NCI-H2171 treated with DMSO at 0.1 percent for 48 hours (cell line): Measurements from ENCODE around the gene KIR2DL3.
"Not testable (repeated sequence)": the region's sequence is repeated elsewhere in the genome, so short reads cannot be mapped to it uniquely, and the experiment has no call there.

Experiments used
- DNase-seq: peaks from one replicate; lab custom pipeline; 2025; lab: John Stamatoyannopoulos, UW

KIR2DL3 gene

DNA sequence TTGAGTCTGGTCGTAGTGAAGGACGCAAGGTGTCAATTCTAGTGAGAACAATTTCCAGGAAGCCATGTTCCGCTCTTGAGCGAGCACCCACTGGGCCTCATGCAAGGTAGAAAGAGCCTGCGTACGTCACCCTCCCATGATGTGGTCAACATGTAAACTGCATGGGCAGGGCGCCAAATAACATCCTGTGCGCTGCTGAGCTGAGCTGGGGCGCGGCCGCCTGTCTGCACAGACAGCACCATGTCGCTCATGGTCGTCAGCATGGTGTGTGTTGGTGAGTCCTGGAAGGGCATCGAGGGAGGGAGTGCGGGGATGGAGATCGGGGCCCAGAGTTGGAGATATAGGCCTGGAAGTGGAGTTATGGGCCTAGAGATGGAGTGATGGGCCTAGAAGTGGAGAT, at the start of gene KIR2DL3:
KIR2DL3 (plus strand) TSS at position 208 of the 400 bp plus-strand sequence; CDS start at position 241, 33 bp downstream.
- not testable (repeated sequence) for DNase-seq

DNA sequence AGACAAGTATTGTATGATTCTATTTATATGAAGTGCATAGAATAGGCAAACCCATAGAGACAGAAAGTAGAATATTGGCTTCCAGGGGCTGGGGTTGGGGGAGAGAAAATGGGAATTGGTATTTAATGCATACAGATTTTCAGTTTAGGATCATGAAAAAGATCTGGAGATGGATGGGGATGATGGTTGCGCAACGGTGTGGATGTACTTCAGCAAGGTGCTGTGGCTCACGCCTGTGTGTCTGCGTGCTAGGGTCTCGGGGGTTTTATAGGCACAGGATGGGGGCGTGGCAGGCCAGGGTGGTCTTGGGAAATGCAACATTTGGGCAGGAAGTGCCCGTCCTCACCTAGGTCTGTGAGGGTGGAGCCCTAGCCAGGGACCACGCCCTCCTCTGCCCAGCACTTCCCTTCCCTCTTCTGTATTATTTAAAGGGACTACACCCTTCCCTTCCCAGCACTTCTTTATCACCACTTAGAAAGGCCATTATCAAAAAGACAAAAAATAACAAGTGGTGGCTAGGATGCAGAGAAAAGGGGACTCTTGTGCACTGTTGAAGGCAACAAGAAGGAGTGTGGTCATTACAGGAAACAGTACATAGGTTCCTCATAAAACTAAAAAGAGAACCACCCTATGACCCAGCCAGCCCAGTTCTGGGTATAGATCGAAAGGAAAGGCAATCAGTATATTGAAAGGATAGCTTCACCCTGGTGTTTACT, 46.6 kb upstream of the KIR2DL3 start:
- DNase-seq, result no peak

DNA sequence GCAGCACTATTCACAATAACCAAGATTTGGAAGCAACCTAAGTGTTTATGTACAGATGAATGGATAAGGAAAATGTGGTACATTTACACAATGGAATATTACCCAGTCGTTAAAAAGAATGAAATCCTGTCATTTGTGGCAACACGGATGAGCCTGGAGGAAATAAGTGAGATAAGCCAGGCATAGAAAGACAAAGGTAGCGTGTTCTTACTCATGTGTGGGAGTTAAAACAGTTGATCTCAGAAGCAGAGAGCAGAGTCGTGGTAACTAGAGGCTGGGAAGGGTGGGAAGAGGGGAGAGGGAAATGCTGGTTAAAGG, 46.1 kb upstream of the KIR2DL3 start:
- DNase-seq, result no peak

DNA sequence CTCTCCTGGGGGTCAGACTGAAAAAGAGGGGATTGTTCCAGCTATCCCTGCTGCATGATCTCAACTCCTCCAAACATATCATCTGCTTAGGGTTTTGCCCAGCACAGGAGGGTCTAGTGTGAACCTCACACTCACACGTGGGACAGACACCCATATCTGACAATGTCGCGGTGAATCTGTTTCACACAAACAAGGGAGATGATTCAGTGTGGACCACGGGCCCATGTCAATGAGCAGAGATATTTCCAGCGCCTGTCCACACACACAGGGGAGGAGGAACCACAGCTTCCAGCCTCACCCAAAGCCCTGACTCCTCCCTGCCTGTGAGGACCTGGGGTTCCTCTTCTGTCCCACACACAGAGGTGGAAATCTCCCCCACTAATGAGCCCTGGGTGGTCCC, 43.7 kb upstream of the KIR2DL3 start:
- no peak for DNase-seq

DNA sequence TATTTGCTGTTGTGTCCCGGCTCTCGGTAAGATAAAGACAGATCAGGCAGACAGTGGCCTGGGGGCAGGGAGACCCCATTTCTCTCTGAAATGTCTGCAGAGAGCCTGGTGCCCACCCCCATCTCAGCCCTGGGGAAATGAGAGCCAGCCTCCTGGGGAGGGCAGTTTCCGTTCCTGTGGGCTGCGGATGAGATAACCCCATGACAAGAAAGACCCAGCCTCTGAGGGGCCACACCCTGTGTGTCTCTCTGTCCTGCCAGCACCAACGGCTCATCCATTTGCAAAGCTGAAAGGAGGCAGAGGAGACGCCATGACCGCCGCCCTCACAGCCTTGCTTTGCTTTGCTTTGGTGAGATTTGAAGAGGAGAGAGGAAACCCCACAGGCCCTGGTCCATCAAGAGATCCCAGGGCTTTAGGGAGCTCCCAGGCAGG, 42.2 kb upstream of the KIR2DL3 start:
- no peak for DNase-seq

DNA sequence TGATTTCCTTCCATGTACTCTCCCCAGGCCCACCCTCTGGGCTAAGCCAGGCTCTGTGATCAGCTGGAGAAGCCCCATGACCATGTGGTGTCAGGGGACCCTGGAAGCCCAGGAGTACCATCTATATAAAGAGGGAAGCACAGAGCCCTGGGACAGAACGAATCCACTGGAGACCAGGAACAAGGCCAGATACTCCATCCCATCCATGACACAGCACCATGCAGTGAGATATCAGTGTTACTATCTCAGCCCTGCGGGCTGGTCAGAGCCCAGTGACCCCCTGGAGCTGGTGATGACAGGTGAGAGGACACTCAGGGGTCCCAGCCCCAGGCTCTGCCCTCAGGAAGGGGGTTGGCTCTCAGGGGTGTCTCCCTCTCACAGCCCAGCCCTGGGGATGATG, 41.5 kb upstream of the KIR2DL3 start:
- no peak for DNase-seq

DNA sequence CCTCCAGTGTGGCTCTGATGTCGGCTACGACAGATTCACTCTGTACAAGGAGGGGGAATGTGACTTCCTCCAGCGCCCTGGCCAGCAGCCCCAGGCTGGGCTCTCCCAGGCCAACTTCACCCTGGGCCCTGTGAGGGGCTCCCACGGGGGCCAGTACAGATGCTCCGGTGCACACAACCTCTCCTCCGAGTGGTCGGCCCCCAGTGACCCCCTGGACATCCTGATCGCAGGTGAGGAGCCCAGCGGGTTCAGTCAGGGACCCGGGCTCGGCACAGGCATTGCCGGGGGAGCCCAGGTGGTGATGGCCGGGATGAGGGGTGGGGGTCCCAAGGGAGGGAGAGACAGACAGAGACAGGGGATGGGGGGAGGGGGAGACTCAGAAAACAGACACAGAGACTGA, 40.6 kb upstream of the KIR2DL3 start:
- not testable (repeated sequence) for DNase-seq

DNA sequence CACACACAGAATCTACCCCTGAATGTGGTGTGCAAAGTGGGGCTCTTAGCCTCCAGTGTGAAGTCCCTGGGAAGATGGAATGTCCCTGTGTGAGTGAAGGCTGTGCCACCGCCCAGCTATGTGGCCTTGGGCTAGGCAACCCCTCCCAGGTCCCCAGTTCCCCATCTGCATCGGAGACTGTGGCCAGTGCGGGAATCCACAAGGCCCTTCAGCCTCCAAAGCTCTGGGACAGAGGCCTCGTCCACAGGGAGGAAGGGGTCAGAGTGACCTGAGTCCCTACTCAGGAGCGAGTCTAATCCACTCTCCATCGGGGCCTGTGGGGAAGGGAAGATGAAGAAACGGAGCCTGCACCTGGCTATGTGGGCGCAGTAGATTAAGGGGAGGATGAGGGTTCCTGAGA, 33.4 kb upstream of the KIR2DL3 start:
- no peak for DNase-seq

DNA sequence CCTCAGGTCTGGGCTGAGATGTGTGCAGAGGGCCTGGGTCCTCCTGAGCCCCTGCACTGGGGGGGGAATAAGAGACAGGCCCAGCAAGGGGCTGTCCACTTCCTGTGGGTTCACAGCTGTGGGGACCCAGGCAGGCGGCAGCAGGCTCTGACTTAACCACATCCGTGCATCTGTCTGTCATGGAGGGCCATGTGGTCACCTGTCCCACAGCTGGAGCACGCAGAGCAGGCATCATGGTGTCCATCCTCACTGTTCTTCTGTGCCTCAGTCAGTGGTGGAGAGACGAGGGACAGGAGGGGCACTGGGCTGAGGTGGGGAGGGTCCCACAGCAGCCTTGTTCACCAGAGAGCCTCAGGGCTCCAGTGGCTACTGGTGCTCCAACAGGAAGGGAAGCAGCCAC, 30.4 kb upstream of the KIR2DL3 start:
- DNase-seq, result no peak

DNA sequence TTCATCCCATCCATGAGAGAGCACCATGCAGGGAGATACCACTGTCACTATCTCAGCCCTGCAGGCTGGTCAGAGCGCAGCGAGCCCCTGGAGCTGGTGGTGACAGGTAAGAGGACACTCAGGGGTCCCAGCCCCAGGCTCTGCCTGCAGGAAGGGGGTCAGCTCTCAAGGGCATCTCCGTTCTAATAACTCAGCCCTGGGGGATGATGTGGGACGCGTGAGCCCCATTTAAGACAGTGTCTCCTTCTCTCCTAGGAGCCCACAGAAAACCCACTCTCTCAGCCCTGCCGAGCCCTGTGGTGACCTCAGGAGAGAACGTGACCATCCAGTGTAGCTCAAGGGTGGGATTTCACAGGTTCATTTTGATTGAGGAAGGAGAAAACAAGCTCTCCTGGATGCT, 29.5 kb upstream of the KIR2DL3 start:
- peak; percentile 74 for DNase-seq

DNA sequence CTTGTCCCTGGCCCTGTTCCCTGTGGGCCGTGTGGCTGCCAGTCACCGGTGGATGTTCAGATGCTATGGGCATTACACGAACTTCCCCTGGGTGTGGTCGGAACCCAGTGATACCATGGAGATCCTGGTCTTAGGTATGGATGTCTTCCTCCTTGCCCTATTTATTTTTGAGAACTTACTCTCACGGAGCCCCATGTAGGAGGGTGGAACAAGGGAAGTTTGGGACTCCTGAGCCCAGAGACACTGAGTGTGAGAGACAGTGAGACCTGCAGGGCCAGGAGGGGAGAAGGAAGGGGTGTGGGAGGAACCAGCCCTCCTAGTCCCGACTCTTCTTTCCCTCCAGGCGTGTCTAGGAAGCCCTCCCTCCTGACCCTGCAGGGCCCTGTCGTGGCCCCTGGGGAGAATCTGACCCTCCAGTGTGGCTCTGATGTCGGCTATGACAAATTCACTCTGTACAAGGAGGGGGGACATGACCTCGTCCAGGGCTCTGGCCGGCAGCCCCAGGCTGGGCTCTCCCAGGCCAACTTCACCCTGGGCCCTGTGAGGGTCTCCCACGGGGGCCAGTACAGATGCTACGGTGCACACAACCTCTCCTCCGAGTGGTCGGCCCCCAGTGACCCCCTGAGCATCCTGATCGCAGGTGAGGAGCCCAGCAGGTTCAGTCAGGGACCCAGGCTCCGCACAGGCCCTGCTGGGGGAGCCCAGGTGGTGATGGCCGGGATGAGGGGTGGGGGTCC, 28.9 kb upstream of the KIR2DL3 start:
- DNase-seq, result no peak

DNA sequence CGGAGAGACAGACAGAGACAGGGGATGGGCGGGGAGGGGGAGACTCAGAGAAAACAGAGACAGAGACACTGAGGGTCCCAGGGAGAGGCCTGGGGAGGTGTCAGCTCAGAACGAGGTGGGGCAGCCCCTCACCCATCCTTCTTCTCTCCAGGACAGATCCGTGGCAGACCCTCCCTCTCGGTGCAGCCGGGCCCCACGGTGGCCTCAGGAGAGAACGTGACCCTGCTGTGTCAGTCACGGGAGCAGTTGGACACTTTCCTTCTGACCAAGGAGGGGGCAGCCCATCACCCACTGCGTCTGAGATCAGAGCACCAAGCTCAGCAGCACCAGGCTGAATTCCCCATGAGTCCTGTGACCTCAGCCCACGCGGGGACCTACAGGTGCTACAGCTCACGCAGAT, 28.4 kb upstream of the KIR2DL3 start:
- not testable (repeated sequence) for DNase-seq

DNA sequence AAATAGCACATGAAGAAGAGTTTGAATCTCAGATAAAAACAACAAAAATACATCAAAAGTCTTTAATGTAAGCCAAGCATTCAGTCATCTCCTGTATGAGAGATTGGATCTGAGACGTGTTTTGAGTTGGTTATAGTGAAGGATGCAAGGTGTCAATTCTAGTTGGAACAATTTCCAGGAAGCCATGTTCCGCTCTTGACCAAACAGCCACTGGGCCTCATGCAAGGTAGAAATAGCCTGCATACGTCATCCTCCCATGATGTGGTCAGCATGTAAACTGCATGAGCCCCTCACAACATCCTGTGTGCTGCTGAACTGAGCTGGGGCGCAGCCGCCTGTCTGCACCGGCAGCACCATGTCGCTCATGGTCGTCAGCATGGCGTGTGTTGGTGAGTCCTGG, 14.2 kb upstream of the KIR2DL3 start, which contains the start of gene KIR3DL3:
KIR3DL3 (plus strand) TSS at position 301 of the 400 bp plus-strand sequence; CDS start at position 356, 55 bp downstream.
- DNase-seq, result no peak

DNA sequence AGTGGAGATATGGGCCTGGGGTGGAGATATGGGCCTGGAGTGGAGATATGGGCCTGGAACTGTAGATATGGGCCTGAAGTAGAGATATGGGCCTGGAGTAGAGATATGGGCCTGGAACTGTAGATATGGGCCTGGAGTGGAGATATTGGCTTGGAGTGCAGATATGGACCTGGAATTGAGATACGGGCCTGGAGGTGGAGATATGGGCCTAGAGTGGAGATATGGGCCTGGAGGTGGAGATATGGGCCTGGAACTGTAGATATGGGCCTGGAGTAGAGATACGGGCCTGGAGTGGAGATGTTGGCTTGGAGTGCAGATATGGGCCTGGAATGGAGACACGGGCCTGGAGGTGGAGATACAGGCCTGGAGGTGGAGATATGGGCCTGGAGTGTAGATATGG, 13.7 kb upstream of the KIR2DL3 start:
- DNase-seq, result no peak

DNA sequence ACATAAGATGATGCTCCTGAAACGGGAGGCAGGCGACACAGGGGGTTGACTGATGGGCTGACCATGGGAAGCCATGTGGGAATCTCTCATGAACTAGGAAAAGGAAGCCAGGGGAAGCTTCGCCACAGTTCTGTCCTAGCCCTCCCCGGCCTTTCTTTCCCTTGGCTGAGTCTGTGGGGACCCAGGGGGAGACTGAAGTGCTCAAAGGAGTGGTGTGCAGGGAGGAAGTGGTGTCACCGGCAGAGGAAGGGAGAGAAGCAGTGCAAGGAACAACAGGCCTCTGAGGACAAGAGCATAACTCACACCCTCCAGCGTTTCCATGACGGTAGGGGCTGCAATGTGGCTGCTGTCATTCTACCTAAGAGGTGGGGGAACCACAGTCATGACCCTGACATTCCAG, 13.0 kb upstream of the KIR2DL3 start:
- DNase-seq, result no peak

DNA sequence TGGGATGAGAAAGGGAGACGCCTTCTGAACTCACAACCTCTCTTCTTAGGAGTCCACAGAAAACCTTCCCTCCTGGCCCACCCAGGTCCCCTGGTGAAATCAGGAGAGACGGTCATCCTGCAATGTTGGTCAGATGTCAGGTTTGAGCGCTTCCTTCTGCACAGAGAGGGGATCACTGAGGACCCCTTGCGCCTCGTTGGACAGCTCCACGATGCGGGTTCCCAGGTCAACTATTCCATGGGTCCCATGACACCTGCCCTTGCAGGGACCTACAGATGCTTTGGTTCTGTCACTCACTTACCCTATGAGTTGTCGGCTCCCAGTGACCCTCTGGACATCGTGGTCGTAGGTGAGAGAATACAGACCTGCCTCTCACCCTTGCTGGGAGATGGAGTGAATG, 10.8 kb upstream of the KIR2DL3 start:
- no peak for DNase-seq

DNA sequence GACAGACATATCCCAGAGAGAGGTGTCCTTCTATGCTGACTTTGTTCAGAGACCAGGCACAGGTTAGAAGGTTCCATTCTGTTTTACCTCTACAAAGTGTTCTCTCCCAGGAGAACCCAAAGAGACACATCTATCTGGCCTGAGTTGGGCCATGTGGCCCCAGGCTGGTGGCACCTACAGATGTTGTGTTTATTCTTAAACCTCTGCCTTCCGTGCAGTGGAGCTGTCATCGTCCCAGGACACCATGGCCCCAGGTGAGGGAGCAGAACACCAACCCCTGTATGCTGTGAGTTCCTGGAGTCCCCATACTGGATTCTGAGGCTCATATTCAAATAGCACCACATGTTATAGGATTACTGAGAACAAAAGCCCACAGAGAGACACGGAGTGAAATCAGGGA, 10.1 kb upstream of the KIR2DL3 start:
- no peak for DNase-seq

DNA sequence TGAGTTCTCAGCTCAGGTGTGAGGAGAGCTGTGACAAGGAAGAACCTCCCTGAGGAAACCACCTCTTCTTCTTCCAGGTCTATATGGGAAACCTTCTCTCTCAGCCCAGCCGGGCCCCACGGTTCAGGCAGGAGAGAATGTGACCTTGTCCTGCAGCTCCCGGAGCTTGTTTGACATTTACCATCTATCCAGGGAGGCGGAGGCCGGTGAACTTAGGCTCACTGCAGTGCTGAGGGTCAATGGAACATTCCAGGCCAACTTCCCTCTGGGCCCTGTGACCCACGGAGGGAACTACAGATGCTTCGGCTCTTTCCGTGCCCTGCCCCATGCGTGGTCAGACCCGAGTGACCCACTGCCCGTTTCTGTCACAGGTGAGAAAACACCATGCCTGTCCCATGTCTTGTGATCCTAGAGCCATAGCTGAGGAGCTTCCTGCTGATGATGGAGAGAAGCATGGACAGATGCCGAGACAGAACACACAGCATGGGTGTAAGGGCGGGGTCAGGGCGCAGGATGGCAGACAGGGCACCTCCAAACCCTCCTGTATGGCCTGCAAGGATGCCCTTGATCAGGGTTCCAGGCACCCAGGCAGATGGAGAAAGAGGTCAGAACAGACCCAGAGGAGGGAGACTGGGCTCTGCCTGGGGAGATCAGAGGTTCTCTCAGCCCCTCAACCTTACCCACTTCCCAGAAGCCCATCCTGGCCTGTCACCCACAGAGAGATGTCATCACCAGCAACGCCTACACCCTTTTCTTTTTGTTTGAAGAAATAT, 8.7 kb upstream of the KIR2DL3 start:
- no peak for DNase-seq

DNA sequence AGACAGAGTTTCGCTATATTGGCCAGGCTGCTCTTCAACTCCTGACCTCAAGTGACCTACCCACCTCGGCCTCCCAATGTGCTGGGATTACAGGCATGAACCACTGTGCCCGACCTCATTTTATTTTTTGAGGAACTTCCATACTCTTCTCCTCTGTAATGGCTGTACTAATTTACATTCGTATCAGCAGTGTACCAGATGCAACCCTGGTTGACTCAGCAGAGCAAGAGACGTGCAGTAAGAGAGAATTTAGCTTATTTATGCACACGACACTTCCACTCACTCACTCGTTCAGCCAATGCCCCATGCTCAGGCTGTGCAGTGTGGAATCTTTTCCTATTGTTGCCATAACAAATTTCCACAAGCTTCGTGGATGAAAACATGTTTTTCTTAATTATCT, 7.1 kb upstream of the KIR2DL3 start:
- no peak for DNase-seq

DNA sequence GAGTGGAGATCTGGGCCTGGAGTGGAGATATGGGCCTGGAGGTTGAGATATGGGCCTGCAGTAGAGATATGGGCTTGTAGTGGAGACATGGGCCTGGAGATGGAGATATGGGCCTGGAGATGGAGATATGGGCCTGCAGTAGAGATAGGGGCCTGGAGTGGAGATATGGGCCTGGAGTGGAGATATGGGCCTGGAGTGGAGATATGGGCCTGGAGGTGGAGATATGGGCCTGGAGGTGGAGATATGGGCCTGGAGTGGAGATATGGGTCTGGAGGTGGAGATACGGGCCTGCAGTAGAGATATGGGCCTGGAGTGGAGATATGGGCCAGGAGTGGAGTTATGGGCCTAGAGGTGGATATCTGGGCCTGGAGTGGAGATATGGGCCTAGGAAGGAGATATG, 402 bp downstream of the KIR2DL3 start:
- DNase-seq, result no peak

DNA sequence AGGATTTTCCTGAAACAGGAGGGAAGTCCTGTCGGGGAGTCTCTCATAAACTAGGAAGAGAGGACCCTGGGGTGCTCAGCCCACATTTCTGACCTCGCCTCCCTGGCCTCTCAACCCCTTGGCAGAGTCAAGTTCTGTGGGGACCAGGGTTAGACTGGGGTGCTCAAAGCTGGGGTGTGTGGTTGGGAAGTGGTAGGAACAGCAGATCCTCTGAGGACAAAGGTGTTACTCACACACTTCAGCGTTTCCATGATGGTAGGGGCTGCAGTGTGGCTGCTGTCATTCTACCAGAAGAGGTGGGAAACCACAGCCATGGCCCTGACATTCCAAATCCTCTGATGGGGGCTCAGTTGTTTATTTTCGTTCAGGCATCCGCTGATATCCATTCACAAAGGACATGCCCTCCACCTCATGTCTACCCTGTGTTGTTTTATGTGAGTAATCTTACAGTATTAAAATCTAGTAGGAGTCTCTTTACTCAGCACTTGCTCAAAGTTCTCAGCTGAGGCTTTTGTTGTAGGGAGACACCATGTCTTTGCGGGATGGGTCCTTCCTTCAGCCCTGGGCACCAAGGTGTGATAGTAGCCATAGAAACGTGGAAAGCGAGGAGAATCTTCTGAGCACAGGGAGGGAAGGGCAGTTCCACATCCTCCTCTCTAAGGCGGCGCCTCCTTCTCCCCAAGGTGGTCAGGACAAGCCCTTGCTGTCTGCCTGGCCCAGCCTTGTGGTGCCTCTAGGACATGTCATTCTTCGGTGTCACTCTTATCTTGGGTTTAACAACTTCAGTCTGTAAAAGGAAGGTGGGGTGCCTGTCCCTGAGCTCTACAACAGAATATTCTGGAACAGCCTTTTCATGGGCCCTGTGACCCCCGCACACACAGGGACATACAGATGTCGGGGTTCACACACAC, 1.5 kb downstream of the KIR2DL3 start:
- no peak for DNase-seq

DNA sequence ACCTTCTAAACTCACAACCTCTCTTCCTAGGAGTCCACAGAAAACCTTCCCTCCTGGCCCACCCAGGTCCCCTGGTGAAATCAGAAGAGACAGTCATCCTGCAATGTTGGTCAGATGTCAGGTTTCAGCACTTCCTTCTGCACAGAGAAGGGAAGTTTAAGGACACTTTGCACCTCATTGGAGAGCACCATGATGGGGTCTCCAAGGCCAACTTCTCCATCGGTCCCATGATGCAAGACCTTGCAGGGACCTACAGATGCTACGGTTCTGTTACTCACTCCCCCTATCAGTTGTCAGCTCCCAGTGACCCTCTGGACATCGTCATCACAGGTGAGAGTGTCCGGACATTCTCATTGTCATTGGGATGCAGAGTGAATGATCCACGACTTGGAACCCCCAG, 3.6 kb downstream of the KIR2DL3 start:
- DNase-seq, result not testable (repeated sequence)
